Activated CD8-positive, alpha-beta T cell treated with anti-CD3 and anti-CD28 coated beads for 36 hours (primary cell): ENCODE data around the gene KLK15. TPM values are rescaled to one million over a fixed set of nuclear protein-coding genes. Genes with fewer than 3 reads are reported as not detected.

ENCODE experiments used
- ATAC-seq: fragments of 200-7000 bp; cut with Tn5 transposase; one replicate; pipeline ENCODE4 v1.10.0; 2021; ENCODE audit warnings: mild to moderate bottlenecking, moderate library complexity
- CTCF ChIA-PET: fragments of 350-600 bp; sonication (Branson Sonifier 250); formaldehyde crosslinking; loops from one replicate; lab custom pipeline; 2021; ENCODE audit warnings: antibody characterized with exemption; lab: Charles Lee
- POLR2A ChIA-PET: fragments of 350-600 bp; sonication (Branson Sonifier 250); formaldehyde crosslinking; loops from one replicate; lab custom pipeline; 2021; ENCODE audit warnings: antibody characterized with exemption; lab: Charles Lee
- DNase-seq: peaks from one replicate; pipeline ENCODE4 v3.0.0-alpha.2; 2020
- H3K27ac Mint-ChIP-seq: one replicate; pipeline ENCODE4 v1.8.0; 2021; ENCODE audit warnings: mild to moderate bottlenecking, mixed read lengths
- H3K27me3 Mint-ChIP-seq: one replicate; pipeline ENCODE4 v1.8.0; 2021; ENCODE audit warnings: mixed read lengths
- H3K36me3 Mint-ChIP-seq: one replicate; pipeline ENCODE4 v1.8.0; 2021; ENCODE audit warnings: low read depth, mixed read lengths
- H3K4me1 Mint-ChIP-seq: one replicate; pipeline ENCODE4 v1.8.0; 2021; ENCODE audit warnings: low read depth, mixed read lengths
- H3K4me3 Mint-ChIP-seq: one replicate; pipeline ENCODE4 v1.8.0; 2021; ENCODE audit warnings: mild to moderate bottlenecking, moderate library complexity, mixed read lengths
- H3K9me3 Mint-ChIP-seq: one replicate; pipeline ENCODE4 v1.8.0; 2021; ENCODE audit warnings: mixed read lengths
- CTCF ChIP-seq: fragments of 200-600 bp; IDR thresholded peaks from one replicate; pipeline ENCODE4 v1.8.0; 2022; ENCODE audit warnings: antibody characterized with exemption, mild to moderate bottlenecking
- intact Hi-C: fragments of 100-400 bp; cut with micrococcal nuclease; formaldehyde crosslinking; loops from one replicate; pipeline ENCODE4 v1.10.0; 2022
- total RNA-seq, 2 experiments: library from RNA; stranded (reverse); gene quantifications; one replicate each; pipeline ENCODE4 v1.2.3, GENCODE V29; 2021

Gene KLK15
- total RNA-seq, 2 experiments from 2014 or later, result not detected

GRCh38 chr19:50876456-50876855 lies 43.1 kb upstream of the KLK15 start:
- no peak for TF ChIP-seq CTCF
- Mint-ChIP-seq H3K9me3 (no peaks in the 10 kb centered on the region), H3K4me1 (no peaks in the 10 kb centered on the region), H3K36me3 (no peaks in the 10 kb centered on the region), H3K4me3 (no peak overlapping the region), H3K27ac (no peak overlapping the region), H3K27me3 (peaks cover 22% of the 10 kb centered on the region)
- intact Hi-C loops, result no loop called here
- ATAC-seq, result no peak
- DNase-seq, result no peak
- ChIA-PET POLR2A (no interaction called here), CTCF (no interaction called here)

GRCh38 chr19:50875795-50876422 lies 42.5 kb upstream of the KLK15 start:
- no peak for DNase-seq
- CTCF ChIA-PET, result no interaction called here
- Mint-ChIP-seq H3K36me3 (no peaks in the 10 kb centered on the region), H3K27ac (no peak overlapping the region), H3K27me3 (peaks cover 26% of the 10 kb centered on the region), H3K4me3 (no peak overlapping the region), H3K9me3 (no peaks in the 10 kb centered on the region), H3K4me1 (no peaks in the 10 kb centered on the region)
- intact Hi-C loops, result no loop called here
- POLR2A ChIA-PET, result interaction anchor here (1.3 kb wide), 1 partner anchor 77 kb away, joined by 3 read pairs; no protein-coding TSS in a partner anchor
- ATAC-seq, result no peak
- no peak for TF ChIP-seq CTCF

GRCh38 chr19:50874211-50874610 lies 40.8 kb upstream of the KLK15 start:
- intact Hi-C loops, result no loop called here
- Mint-ChIP-seq H3K4me3 (no peak overlapping the region), H3K27ac (no peak overlapping the region), H3K36me3 (no peaks in the 10 kb centered on the region), H3K4me1 (no peaks in the 10 kb centered on the region), H3K27me3 (peaks cover 20% of the 10 kb centered on the region), H3K9me3 (no peaks in the 10 kb centered on the region)
- ATAC-seq (no peak), DNase-seq (no peak)
- no peak for TF ChIP-seq CTCF
- POLR2A ChIA-PET, result interaction anchor here (1.3 kb wide), 1 partner anchor 76 kb away, joined by 3 read pairs; no protein-coding TSS in a partner anchor
- CTCF ChIA-PET, result interaction anchor here (1.4 to 1.9 kb wide), 2 partner anchors 20 to 48 kb away, joined by 3 to 4 read pairs; partner anchors contain the start of gene KLK3

GRCh38 chr19:50873056-50873455 lies 39.7 kb upstream of the KLK15 start, which contains the start of gene KLK2:
TSS of gene KLK2 (plus strand) at chr19:50873439. CDS start at chr19:50873474, 35 bp downstream.
- no peak within 1 kb of the TSS for H3K27ac Mint-ChIP-seq
- H3K27me3 Mint-ChIP-seq, result peaks cover 15% of the 10 kb centered on the region
- no peaks in the 10 kb centered on the region for H3K36me3 Mint-ChIP-seq
- TF ChIP-seq CTCF, result no peak
- intact Hi-C loops, result no loop called here
- no peaks in the 10 kb centered on the region for H3K4me1 Mint-ChIP-seq
- H3K4me3 Mint-ChIP-seq, result no peak within 1 kb of the TSS
- ATAC-seq (no peak), DNase-seq (no peak)
- ChIA-PET CTCF (no interaction called here), POLR2A (no interaction called here)
- no peaks in the 10 kb centered on the region for H3K9me3 Mint-ChIP-seq

GRCh38 chr19:50870417-50871089 lies 37.2 kb upstream of the KLK15 start:
- ATAC-seq, result peak; percentile 71
- H3K4me3 Mint-ChIP-seq, result no peak overlapping the region
- no peak overlapping the region for H3K27ac Mint-ChIP-seq
- intact Hi-C loops, result no loop called here
- peak; percentile 61 for DNase-seq
- TF ChIP-seq CTCF, result no peak
- H3K36me3 Mint-ChIP-seq, result no peaks in the 10 kb centered on the region
- no peaks in the 10 kb centered on the region for H3K4me1 Mint-ChIP-seq
- ChIA-PET CTCF (interaction anchor here (1.2 kb wide), 1 partner anchor 298 kb away, joined by 3 read pairs; no protein-coding TSS in a partner anchor), POLR2A (no interaction called here)
- peaks cover 26% of the 10 kb centered on the region for H3K27me3 Mint-ChIP-seq
- no peaks in the 10 kb centered on the region for H3K9me3 Mint-ChIP-seq
